Mesenchymal stem cell (in vitro differentiated cells and primary cell): ENCODE results near the gene FRMD4B.
"Not testable (repeated sequence)": the region's sequence is repeated elsewhere in the genome, so short reads cannot be mapped to it uniquely, and the experiment has no call there.

Source experiments
- DNase-seq: peaks from one replicate; pipeline ENCODE4 v3.0.0-alpha.2; 2013
- H2AFZ ChIP-seq: one replicate; pipeline ENCODE4 v1.6.1; 2013; ENCODE audit warnings: low read depth, mild to moderate bottlenecking, control low read depth, inconsistent platforms, low read length, moderate library complexity
- H2AK5ac ChIP-seq: 2 replicates; pipeline ENCODE4 v1.6.1; 2013; ENCODE audit warnings: low read length, moderate library complexity, mild to moderate bottlenecking, inconsistent platforms; ENCODE audit not compliant: severe bottlenecking
- H2BK120ac ChIP-seq: one replicate; pipeline ENCODE4 v1.6.1; 2013; ENCODE audit warnings: low read depth, mild to moderate bottlenecking, inconsistent platforms, low read length, moderate library complexity
- H2BK12ac ChIP-seq, 2 experiments: one replicate each; pipeline ENCODE4 v1.6.1; 2013; ENCODE audit warnings: inconsistent platforms in 2 of 2, low read length in 2 of 2, mild to moderate bottlenecking in 2 of 2, moderate library complexity in 2 of 2, control low read depth in 1 of 2
- H2BK15ac ChIP-seq: one replicate; pipeline ENCODE4 v1.6.1; 2013; ENCODE audit warnings: mild to moderate bottlenecking, low read depth, inconsistent platforms; ENCODE audit not compliant: poor library complexity, severe bottlenecking
- H2BK5ac ChIP-seq: 2 replicates; pipeline ENCODE4 v1.6.1; 2013; ENCODE audit warnings: low read depth, mild to moderate bottlenecking, low read length, control low read depth, inconsistent platforms; ENCODE audit not compliant: poor library complexity, severe bottlenecking
- H3K14ac ChIP-seq, 2 experiments: one replicate each; pipeline ENCODE4 v1.6.1; 2013; ENCODE audit warnings: inconsistent platforms in 2 of 2, low read length in 2 of 2, control low read depth in 1 of 2, mild to moderate bottlenecking in 1 of 2, moderate library complexity in 1 of 2
- H3K18ac ChIP-seq, 2 experiments: one replicate each; pipeline ENCODE4 v1.6.1; 2013; ENCODE audit warnings: inconsistent platforms in 2 of 2, low read length in 2 of 2, control low read depth in 1 of 2, low read depth in 1 of 2, mild to moderate bottlenecking in 1 of 2
- H3K23ac ChIP-seq, 2 experiments: one replicate each; pipeline ENCODE4 v1.6.1; 2013; ENCODE audit warnings: inconsistent platforms in 2 of 2, low read length in 2 of 2, mild to moderate bottlenecking in 2 of 2, moderate library complexity in 2 of 2, control low read depth in 1 of 2
- H3K27ac ChIP-seq: 2 replicates; pipeline ENCODE4 v1.5.1; 2013; ENCODE audit warnings: mild to moderate bottlenecking, moderate library complexity, low read length, control low read depth, inconsistent platforms; ENCODE audit not compliant: poor library complexity, severe bottlenecking
- H3K27me3 ChIP-seq, 2 experiments: 2 replicates each; pipeline versions ENCODE4 v1.6.1 to v1.7.0; 2013; ENCODE audit warnings: low read length in 2 of 2, mild to moderate bottlenecking in 2 of 2, moderate library complexity in 2 of 2, control low read depth in 1 of 2, inconsistent platforms in 1 of 2; ENCODE audit not compliant: control insufficient read depth in 1 of 2, insufficient read depth in 1 of 2
- H3K36me3 ChIP-seq, 2 experiments: 2 replicates each; pipeline versions ENCODE4 v1.6.1 to v1.7.0; 2013; ENCODE audit warnings: low read length in 2 of 2, control low read depth in 1 of 2, inconsistent platforms in 1 of 2, low read depth in 1 of 2, mild to moderate bottlenecking in 1 of 2; ENCODE audit not compliant: insufficient read depth in 2 of 2, control insufficient read depth in 1 of 2
- H3K4ac ChIP-seq, 2 experiments: one replicate each; pipeline ENCODE4 v1.6.1; 2013; ENCODE audit warnings: inconsistent platforms in 2 of 2, low read length in 2 of 2, mild to moderate bottlenecking in 2 of 2, moderate library complexity in 2 of 2, control low read depth in 1 of 2, low read depth in 1 of 2
- H3K4me1 ChIP-seq: 2 replicates; pipeline ENCODE4 v1.6.1; 2013; ENCODE audit warnings: low read depth, low read length, control low read depth; ENCODE audit not compliant: control insufficient read depth, insufficient read depth
- H3K4me2 ChIP-seq: 2 replicates; pipeline ENCODE4 v1.6.1; 2013; ENCODE audit warnings: low read length, mild to moderate bottlenecking, inconsistent platforms; ENCODE audit not compliant: poor library complexity, severe bottlenecking
- H3K4me3 ChIP-seq, 2 experiments: 2 replicates each; pipeline versions ENCODE4 v1.5.1 to v1.7.0; 2013; ENCODE audit warnings: low read length in 2 of 2, mild to moderate bottlenecking in 2 of 2, control low read depth in 1 of 2, low read depth in 1 of 2; ENCODE audit not compliant: insufficient read depth in 1 of 2
- H3K79me1 ChIP-seq: replicated peaks from 2 replicates; pipeline ENCODE4 v1.6.1; 2013; ENCODE audit warnings: mild to moderate bottlenecking, control low read depth, low read length, inconsistent platforms; ENCODE audit not compliant: poor library complexity, severe bottlenecking
- H3K9ac ChIP-seq: 2 replicates; pipeline ENCODE4 v1.7.0; 2013; ENCODE audit warnings: mild to moderate bottlenecking, low read length, moderate library complexity
- H3K9me3 ChIP-seq: 2 replicates; pipeline ENCODE4 v1.7.0; 2013; ENCODE audit warnings: mild to moderate bottlenecking, low read length; ENCODE audit not compliant: control insufficient read depth
- H4K8ac ChIP-seq: one replicate; pipeline ENCODE4 v1.6.1; 2013; ENCODE audit warnings: inconsistent platforms, mild to moderate bottlenecking, low read length, moderate library complexity
- H4K91ac ChIP-seq: one replicate; pipeline ENCODE4 v1.6.1; 2013; ENCODE audit warnings: mild to moderate bottlenecking, low read length, inconsistent platforms
- WGBS: methylation state at CpG from one replicate; pipeline ENCODE4 v1.1.7; 2013; ENCODE audit warnings: mixed read lengths; 5-methylcytosine and 5-hydroxymethylcytosine counted together

FRMD4B gene

DNA sequence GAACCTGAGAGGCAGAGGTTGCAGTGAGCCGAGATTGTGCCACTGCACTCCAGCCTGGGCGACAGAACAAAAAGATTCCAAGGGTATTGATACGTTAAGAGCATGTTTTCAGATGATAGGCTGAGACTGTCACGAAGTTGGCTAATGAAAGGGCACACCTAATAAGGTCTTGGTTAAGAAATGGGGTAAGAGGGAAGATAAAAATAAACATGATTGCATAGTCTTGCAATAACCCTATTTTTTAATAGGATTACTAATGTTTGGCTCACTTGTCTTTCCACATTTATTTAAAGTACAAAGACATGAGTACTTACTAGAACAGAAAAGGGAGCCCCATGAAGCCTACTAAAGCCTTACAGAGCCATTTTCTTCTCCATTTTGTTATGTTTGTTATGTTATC is 109.0 kb downstream of the FRMD4B start:
- H3K23ac ChIP-seq, result no peak overlapping the region
- no peaks in the 10 kb centered on the region for H3K79me1 ChIP-seq
- H3K14ac ChIP-seq, result no peak overlapping the region
- no peak overlapping the region for H3K18ac ChIP-seq
- H3K27ac ChIP-seq, result no peak overlapping the region
- no peak overlapping the region for H2AFZ ChIP-seq
- no peak overlapping the region for H3K4me2 ChIP-seq
- no peak for DNase-seq
- no peak overlapping the region for H2BK12ac ChIP-seq
- no peaks in the 10 kb centered on the region for H3K27me3 ChIP-seq
- no peaks in the 10 kb centered on the region for H3K36me3 ChIP-seq
- no peak overlapping the region for H4K91ac ChIP-seq
- H3K4me3 ChIP-seq, result no peak overlapping the region
- no peak overlapping the region for H3K4ac ChIP-seq
- peak overlapping the region; percentile 35 for H3K9ac ChIP-seq
- no peak overlapping the region for H4K8ac ChIP-seq
- WGBS, result 61% methylated on average over 4 of the region's 4 CpGs
- H2BK15ac ChIP-seq, result no peak overlapping the region
- no peak overlapping the region for H2BK120ac ChIP-seq
- no peak overlapping the region for H2AK5ac ChIP-seq
- no peak overlapping the region for H2BK5ac ChIP-seq
- no peaks in the 10 kb centered on the region for H3K9me3 ChIP-seq
- H3K4me1 ChIP-seq, result no peaks in the 10 kb centered on the region

DNA sequence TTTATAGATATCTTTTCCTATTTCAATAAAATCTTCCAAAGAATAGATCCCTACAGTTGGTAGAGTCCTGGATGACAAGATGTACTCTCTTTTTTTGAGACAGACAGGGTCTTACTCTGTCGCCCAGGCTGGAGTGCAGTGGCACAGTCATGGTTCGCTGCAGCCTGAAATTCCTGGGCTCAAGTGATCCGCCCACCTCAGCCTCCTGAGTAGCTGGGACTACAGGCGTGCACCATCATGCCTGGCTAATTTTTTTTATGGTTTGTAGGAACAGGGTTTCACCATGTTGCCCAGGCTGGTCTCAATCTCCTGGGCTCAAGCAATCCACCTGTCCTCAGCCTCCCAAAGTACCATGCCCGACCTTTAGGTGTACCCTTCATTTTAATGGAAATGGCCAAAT is 109.7 kb downstream of the FRMD4B start:
- H3K27me3 ChIP-seq, H2BK5ac ChIP-seq, H2BK15ac ChIP-seq, H3K18ac ChIP-seq, H4K91ac ChIP-seq, H3K23ac ChIP-seq, H4K8ac ChIP-seq, H3K14ac ChIP-seq, H3K27ac ChIP-seq, DNase-seq, H3K9ac ChIP-seq, H2AFZ ChIP-seq, H3K4me2 ChIP-seq, H3K4ac ChIP-seq, H2AK5ac ChIP-seq, H2BK120ac ChIP-seq, H3K79me1 ChIP-seq, H3K9me3 ChIP-seq, H3K4me3 ChIP-seq, H3K36me3 ChIP-seq, H3K4me1 ChIP-seq: not testable (repeated sequence)
- 95% methylated on average over 5 of the region's 5 CpGs for WGBS
- peak overlapping the region in 1 of 2 experiments; percentile 5 for H2BK12ac ChIP-seq

DNA sequence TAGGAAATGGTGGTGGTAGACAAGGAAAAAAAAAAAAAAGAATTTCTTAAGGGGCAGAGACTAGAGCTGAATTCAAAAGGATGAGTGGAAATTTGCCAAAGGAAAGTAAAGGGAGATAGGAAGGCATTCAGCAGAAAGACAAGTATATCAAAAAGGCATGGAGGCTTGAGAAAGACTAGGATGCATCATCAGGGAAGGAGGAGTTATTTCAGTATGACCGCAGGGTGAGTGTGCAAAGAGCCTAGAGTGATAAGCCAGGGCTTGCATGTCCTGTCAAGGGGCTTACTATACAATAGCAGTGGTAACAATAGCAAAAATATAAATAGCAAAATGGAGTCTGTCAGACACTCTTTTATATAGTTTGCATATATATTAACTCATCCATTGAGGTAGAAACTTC is 112.0 kb downstream of the FRMD4B start:
- H4K8ac ChIP-seq, result no peak overlapping the region
- no peak overlapping the region for H2AK5ac ChIP-seq
- H3K4ac ChIP-seq, result no peak overlapping the region
- no peaks in the 10 kb centered on the region for H3K9me3 ChIP-seq
- no peak for DNase-seq
- no peak overlapping the region for H2BK15ac ChIP-seq
- 86% methylated on average over 1 of the region's 1 CpG for WGBS
- H3K36me3 ChIP-seq, result no peaks in the 10 kb centered on the region
- H3K27ac ChIP-seq, result no peak overlapping the region
- no peak overlapping the region for H3K4me3 ChIP-seq
- no peak overlapping the region for H3K14ac ChIP-seq
- H3K27me3 ChIP-seq, result no peaks in the 10 kb centered on the region
- H3K18ac ChIP-seq, result no peak overlapping the region
- no peak overlapping the region for H4K91ac ChIP-seq
- no peak overlapping the region for H2BK12ac ChIP-seq
- no peaks in the 10 kb centered on the region for H3K79me1 ChIP-seq
- no peak overlapping the region for H3K9ac ChIP-seq
- no peak overlapping the region for H2BK5ac ChIP-seq
- no peaks in the 10 kb centered on the region for H3K4me1 ChIP-seq
- H3K23ac ChIP-seq, result no peak overlapping the region
- no peak overlapping the region for H2BK120ac ChIP-seq
- H3K4me2 ChIP-seq, result no peak overlapping the region
- H2AFZ ChIP-seq, result no peak overlapping the region

DNA sequence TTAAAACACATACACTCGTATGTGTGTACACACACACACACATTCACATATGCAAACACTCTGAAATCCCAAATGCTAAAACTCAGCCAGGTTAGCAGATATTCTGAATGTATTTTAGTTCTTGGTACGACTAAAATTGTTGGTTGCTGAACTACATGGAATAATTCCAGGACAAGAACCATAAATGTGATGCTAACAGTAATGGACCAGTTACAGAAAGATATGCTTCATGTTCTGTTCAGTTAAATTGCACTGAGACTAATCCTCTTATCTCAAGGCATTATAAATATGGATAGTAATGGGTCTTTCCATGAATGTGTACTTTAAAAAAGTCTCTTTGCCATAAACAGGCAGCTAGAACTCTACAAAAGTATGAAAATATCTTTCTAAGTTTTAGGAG is 113.3 kb downstream of the FRMD4B start:
- DNase-seq, result no peak
- H3K27me3 ChIP-seq, result no peaks in the 10 kb centered on the region
- no peak overlapping the region for H3K4ac ChIP-seq
- H3K18ac ChIP-seq, result no peak overlapping the region
- H3K4me1 ChIP-seq, result no peaks in the 10 kb centered on the region
- H3K79me1 ChIP-seq, result no peaks in the 10 kb centered on the region
- H3K4me2 ChIP-seq, result no peak overlapping the region
- no peak overlapping the region for H3K4me3 ChIP-seq
- H3K9ac ChIP-seq, result no peak overlapping the region
- no peak overlapping the region for H2BK12ac ChIP-seq
- no peaks in the 10 kb centered on the region for H3K36me3 ChIP-seq
- no peaks in the 10 kb centered on the region for H3K9me3 ChIP-seq
- H3K14ac ChIP-seq, result no peak overlapping the region
- H2BK5ac ChIP-seq, result no peak overlapping the region
- no peak overlapping the region for H4K91ac ChIP-seq
- no peak overlapping the region for H2AFZ ChIP-seq
- no peak overlapping the region for H2BK15ac ChIP-seq
- no peak overlapping the region for H4K8ac ChIP-seq
- H2AK5ac ChIP-seq, result no peak overlapping the region
- H2BK120ac ChIP-seq, result no peak overlapping the region
- H3K27ac ChIP-seq, result no peak overlapping the region
- H3K23ac ChIP-seq, result no peak overlapping the region
- 93% methylated on average over 1 of the region's 2 CpGs for WGBS
